T-helper 1 cell treated with Interleukin-12 subunit alpha and Interleukin-12 subunit beta and Interleukin-4 antibody, amounts not matched to agents 30 μg/mL and 1 μg/mL, for 36 hours (primary cell): ENCODE data around the gene KLC4.
"Not testable (repeated sequence)": the region's sequence is repeated elsewhere in the genome, so short reads cannot be mapped to it uniquely, and the experiment has no call there.

Experiments
- H3K27ac Mint-ChIP-seq: one replicate; pipeline ENCODE4 v1.8.0; 2021; ENCODE audit warnings: mild to moderate bottlenecking, mixed read lengths
- H3K27me3 Mint-ChIP-seq: one replicate; pipeline ENCODE4 v1.8.0; 2021; ENCODE audit warnings: low read depth, mixed read lengths
- H3K36me3 Mint-ChIP-seq: one replicate; pipeline ENCODE4 v1.8.0; 2021; ENCODE audit warnings: low read depth, mixed read lengths
- H3K4me1 Mint-ChIP-seq: one replicate; pipeline ENCODE4 v1.8.0; 2021; ENCODE audit warnings: low read depth, mixed read lengths
- H3K4me3 Mint-ChIP-seq: one replicate; pipeline ENCODE4 v1.8.0; 2021; ENCODE audit warnings: mild to moderate bottlenecking, moderate library complexity, mixed read lengths
- H3K9me3 Mint-ChIP-seq: one replicate; pipeline ENCODE4 v1.8.0; 2021; ENCODE audit warnings: mixed read lengths

The KLC4 gene

DNA sequence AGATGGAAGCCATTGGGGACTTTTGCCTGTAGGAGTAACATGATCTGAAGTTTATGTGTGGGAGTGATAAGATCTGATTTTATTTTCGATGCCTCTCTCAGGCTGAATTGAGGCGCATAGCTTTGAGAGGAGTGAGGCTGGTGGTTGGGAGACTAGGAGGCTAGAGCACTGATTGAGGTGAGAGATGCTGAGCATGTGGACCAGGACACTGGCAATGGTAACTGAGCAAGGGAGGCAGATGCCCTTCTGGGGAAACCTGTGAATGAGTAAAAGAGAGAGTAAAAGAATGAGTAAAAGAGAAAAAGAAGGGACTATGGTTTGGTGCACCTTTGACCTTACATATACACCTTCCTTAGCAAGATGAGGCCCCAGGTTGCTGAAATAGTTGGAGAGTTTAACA, 35.0 kb upstream of the KLC4 start:
- no peaks in the 10 kb centered on the region for H3K27me3 Mint-ChIP-seq
- peaks cover 17% of the 10 kb centered on the region for H3K4me1 Mint-ChIP-seq
- no peak overlapping the region for H3K4me3 Mint-ChIP-seq
- peak overlapping the region; percentile 56 for H3K27ac Mint-ChIP-seq
- no peaks in the 10 kb centered on the region for H3K9me3 Mint-ChIP-seq
- H3K36me3 Mint-ChIP-seq, result peaks cover 40% of the 10 kb centered on the region

DNA sequence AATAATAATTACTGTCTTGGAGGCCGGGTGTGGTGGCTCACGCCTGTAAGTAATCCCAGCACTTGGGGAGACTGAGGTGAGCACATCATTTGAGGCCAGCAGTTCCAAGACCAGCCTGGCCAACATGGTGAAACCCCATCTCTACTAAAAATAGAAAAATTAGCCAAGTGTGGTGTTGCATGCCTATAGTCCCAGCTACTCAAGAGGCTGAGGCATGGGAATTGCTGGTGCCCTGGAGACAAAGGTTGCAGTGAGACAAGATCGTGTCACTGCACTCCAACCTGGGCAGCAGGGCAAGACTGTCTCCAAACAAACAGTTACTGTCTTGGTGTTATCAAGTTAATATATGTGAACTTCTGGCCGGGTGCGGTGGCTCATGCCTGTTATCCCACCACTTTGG, 33.1 kb upstream of the KLC4 start:
- Mint-ChIP-seq H3K4me1 (peaks cover 13% of the 10 kb centered on the region), H3K9me3 (no peaks in the 10 kb centered on the region), H3K27me3 (no peaks in the 10 kb centered on the region), H3K4me3 (no peak overlapping the region), H3K36me3 (peaks cover 39% of the 10 kb centered on the region), H3K27ac (no peak overlapping the region)

DNA sequence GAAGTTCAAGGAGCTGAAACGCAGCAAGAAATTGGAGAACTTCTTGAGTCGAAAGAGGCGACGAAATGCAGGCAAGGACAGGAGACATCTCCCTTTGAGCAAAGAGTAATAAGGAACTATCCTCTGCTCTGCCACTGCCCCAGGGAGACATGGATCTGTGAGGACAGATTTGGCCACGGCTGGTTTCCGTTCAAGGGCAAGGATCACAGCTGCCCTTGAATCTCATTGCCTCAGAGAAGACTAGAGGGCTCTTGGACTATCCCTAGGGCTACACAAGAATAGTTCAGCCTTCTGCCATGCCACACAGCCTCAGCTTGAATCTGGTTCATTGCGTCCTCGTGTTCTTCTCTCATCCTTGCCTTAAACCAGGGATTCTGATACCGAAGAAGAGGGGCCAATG, 30.3 kb upstream of the KLC4 start:
- H3K9me3 Mint-ChIP-seq, result no peaks in the 10 kb centered on the region
- peaks cover 9% of the 10 kb centered on the region for H3K4me1 Mint-ChIP-seq
- no peak overlapping the region for H3K4me3 Mint-ChIP-seq
- no peak overlapping the region for H3K27ac Mint-ChIP-seq
- peaks cover 50% of the 10 kb centered on the region for H3K36me3 Mint-ChIP-seq
- no peaks in the 10 kb centered on the region for H3K27me3 Mint-ChIP-seq

DNA sequence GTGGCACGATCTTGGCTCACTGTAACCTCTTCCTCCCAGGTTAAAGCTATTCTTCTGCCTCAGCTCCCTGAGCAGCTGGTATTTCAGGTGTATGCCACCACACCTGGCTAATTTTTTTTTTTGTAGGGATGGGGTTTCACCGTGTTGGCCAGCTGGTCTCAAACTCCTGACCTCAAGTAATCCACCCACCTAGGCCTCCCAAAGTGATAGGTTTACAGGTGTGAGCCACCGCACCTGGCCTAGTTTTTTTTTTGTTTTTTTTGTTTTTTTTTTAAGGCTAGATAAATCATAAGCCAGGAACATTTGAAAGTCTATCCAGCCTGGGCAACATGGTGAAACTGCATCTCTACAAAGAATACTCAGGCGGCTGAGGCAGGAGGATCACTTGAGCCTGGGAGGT, 27.1 kb upstream of the KLC4 start:
- no peaks in the 10 kb centered on the region for H3K4me1 Mint-ChIP-seq
- H3K4me3 Mint-ChIP-seq, result no peak overlapping the region

DNA sequence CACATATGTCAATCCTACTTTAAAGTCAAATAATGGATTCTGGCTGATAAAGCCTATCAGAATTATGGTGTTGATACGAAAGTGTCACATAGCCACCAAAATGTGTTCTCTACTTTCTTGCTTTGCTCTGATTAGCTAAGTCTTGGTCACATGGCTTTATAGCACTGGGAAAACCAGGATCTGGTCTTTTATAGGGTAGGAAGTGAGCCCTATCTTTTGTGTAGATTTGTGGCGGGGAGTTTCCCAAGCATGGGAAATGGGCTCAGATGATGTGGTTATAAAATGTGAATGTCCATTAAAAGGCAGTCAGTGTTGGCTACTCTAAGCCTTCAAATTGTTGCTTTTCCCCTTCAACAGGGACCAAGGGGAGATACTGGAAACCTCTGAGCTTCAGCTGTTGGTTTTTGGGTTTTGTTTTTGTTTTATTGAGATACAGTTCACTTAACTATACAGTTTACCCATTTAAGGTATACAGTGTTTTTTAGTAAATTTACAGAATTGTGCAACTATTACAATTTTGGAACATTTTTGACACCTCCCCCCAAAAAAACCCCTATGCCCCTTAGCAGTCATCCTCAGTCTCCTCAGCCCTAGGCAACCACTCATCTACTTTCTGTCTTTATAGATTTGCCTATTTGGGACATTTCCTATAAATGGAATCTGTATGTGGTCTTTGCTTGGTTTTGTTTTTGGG, 25.8 kb upstream of the KLC4 start:
- Mint-ChIP-seq H3K36me3 (peaks cover 39% of the 10 kb centered on the region), H3K4me3 (no peak overlapping the region), H3K4me1 (no peaks in the 10 kb centered on the region), H3K27ac (no peak overlapping the region), H3K9me3 (no peaks in the 10 kb centered on the region), H3K27me3 (no peaks in the 10 kb centered on the region)

More for the DNA sequence above, 27.1 kb upstream of the KLC4 start:
- H3K36me3 Mint-ChIP-seq, result peaks cover 40% of the 10 kb centered on the region
- no peak overlapping the region for H3K27ac Mint-ChIP-seq
- H3K9me3 Mint-ChIP-seq, result no peaks in the 10 kb centered on the region
- no peaks in the 10 kb centered on the region for H3K27me3 Mint-ChIP-seq

DNA sequence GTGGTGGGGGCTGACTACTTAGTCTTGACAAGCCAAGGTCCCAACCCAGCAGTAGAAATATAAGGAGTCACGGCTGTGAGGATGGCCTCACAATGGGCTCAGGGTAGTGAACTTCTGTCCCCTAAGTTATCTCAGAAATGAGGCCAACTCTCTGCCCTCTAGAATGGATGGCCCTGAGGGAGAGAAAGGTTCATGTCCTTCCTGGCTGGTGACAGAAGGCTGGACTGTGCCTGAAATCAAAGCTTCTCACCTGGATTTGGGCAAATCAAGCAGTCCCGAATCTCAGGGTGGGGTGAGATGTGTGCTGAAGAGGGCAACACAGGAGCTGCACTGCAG, 25.3 kb upstream of the KLC4 start:
- Mint-ChIP-seq H3K9me3 (no peaks in the 10 kb centered on the region), H3K4me1 (no peaks in the 10 kb centered on the region), H3K4me3 (no peak overlapping the region), H3K36me3 (peaks cover 35% of the 10 kb centered on the region), H3K27me3 (no peaks in the 10 kb centered on the region), H3K27ac (no peak overlapping the region)

DNA sequence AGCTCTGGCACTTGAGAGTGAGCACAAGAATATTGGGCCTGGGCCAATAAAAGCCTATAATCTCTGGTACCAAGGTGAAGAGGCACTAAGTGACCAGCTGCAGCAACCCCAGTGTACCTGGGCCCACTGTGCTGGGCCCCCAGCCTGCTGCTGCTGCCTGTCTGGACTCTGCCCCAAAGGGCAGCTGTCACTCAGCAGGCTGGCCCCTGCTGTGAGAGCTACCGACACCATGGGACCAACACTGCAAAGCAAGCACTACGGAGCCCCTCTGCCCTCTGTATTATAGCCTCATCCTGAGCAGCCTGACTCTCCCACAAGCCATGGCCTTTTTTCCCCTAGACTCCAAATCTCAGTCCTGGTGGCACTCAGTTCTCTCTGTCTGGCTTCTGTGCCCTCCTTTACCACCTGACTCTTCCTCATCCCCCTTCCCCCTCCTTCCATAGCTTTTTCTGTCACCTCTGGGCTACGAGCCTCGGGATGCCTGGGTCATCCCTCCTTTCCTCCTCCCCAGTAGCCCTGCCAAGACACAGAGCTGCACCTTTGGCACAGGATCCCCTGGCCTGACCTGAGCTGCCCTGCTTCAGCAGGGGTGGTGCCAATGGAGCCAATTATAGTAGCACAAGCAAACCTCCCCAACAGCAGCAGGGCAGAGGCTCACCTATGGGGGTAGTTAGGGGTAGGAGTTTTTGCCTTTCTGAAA, 23.8 kb upstream of the KLC4 start:
- Mint-ChIP-seq H3K27me3 (no peaks in the 10 kb centered on the region), H3K4me3 (no peak overlapping the region), H3K27ac (no peak overlapping the region), H3K9me3 (no peaks in the 10 kb centered on the region), H3K4me1 (no peaks in the 10 kb centered on the region), H3K36me3 (peaks cover 28% of the 10 kb centered on the region)

DNA sequence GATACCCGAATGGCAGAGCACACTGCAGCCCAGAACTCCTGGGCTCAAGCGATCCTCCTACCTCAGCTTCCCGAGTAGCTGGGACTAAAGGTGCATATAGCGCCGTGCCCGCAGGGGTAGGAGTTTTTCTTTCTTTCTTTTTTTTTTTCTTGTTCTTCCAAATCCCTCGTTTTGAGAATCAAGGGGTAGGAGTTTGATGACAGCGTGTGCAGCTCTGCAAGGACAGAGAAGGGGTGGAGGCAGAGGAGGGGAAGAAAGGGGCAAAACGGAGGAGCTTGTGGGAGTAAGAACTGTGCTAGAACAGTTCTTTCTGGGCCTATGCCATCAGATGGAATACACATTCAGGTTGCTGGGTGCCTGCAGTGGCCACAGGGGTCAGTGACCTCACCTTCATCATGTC, 22.7 kb upstream of the KLC4 start:
- H3K9me3 Mint-ChIP-seq, result no peaks in the 10 kb centered on the region
- no peaks in the 10 kb centered on the region for H3K4me1 Mint-ChIP-seq
- H3K4me3 Mint-ChIP-seq, result no peak overlapping the region
- no peaks in the 10 kb centered on the region for H3K27me3 Mint-ChIP-seq
- peaks cover 28% of the 10 kb centered on the region for H3K36me3 Mint-ChIP-seq
- no peak overlapping the region for H3K27ac Mint-ChIP-seq

DNA sequence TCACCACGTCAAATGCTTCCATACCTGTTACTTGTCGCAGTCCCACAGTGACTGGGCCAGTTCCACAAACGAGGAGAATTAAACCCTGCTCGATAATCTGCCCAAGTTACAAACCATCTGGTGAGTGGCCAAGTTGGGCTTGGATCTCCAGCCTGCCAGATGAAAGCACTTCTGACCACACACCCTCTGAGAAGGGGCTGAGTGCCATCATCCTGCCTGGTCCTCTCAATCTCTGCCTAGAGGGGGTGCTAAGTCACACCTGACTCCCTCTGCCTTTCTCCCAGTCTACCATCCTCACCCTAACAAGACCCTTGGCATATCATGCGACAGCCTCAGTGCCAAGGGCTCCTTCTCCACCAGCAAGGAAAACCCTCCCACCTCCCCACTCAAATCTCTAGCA, 22.2 kb upstream of the KLC4 start:
- Mint-ChIP-seq H3K9me3 (no peaks in the 10 kb centered on the region), H3K27me3 (no peaks in the 10 kb centered on the region), H3K4me1 (no peaks in the 10 kb centered on the region), H3K4me3 (no peak overlapping the region), H3K27ac (no peak overlapping the region), H3K36me3 (peaks cover 27% of the 10 kb centered on the region)

DNA sequence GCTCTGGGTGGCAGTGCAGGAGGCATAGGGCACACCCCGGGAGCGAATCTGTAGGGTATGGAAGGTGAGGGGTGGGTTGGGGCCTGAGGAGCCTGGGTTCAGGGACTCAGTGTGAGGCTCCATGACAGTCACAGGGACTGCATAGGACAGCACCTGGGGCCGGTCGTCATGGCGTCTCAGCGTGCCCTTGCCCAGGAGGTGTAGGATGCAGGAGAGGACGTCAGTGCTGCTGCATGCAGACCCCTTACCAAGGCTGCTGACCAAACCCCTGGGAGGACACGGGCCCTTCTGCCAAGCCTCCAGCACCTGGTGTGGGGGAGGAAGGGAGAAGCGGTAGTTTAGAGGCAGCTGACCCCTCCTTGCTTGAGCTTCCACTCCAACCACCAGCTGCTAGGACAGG, 21.7 kb upstream of the KLC4 start:
- Mint-ChIP-seq H3K36me3 (peaks cover 28% of the 10 kb centered on the region), H3K27ac (no peak overlapping the region)

DNA sequence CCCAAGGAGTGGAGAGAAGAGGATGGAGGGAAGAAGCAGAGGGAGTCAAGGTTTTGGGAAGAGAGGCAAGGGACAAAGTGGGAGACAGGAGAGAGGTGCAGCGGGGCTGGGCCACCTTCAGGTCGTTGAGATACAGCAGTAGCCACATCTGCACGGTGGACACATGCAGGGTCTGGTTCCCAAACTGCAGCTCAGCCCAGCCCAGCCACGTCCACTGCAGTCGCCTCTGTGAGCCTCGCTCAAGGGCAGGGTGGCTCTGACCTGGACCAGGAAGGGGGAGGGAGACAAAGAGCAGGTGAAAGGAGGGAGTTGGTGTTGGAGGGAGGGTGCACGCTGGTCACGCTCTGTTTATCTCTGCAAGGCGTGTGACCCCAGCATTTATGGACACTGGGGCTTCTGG, 20.7 kb upstream of the KLC4 start:
- Mint-ChIP-seq H3K4me1 (no peaks in the 10 kb centered on the region), H3K27ac (no peak overlapping the region), H3K36me3 (peaks cover 25% of the 10 kb centered on the region), H3K27me3 (no peaks in the 10 kb centered on the region), H3K9me3 (no peaks in the 10 kb centered on the region), H3K4me3 (no peak overlapping the region)

More for the DNA sequence above, 21.7 kb upstream of the KLC4 start:
- H3K4me3 Mint-ChIP-seq, result no peak overlapping the region
- H3K27me3 Mint-ChIP-seq, result no peaks in the 10 kb centered on the region
- no peaks in the 10 kb centered on the region for H3K9me3 Mint-ChIP-seq
- no peaks in the 10 kb centered on the region for H3K4me1 Mint-ChIP-seq

DNA sequence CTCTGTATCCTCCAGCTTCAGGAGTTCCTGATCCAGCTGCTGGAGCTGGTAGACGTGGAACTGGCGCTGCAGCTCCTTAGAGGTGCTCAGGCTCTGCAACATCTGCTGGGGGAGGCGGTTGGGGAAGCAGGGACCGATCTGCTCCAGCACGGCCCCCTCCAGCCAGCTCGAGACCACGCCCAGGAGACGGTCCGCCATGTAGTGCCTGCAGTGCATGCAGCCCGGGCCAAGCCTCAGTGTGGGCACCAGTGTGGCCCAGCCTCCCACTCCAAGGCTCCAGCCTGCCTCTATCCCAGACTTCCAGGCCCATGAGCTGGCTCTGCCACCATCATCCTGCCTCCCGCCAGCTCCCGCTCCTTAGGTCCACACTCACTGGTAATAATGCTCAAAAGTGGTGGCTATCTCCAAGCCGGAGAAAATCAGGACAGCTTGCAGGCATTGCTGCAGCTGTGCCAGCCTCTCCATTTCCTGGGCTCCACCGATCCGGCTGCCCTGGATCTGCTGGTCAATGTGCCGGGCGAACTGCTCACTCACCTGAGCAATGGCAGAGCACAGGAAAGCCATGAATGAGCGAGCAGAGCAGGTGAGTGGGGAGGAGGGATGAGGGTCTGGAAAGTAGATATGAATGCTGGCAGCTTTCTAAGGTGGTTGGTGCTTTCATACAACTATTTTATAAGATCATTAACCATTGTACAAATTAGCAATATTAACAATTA, 18.7 kb upstream of the KLC4 start:
- no peak overlapping the region for H3K27ac Mint-ChIP-seq
- no peaks in the 10 kb centered on the region for H3K9me3 Mint-ChIP-seq
- peaks cover 21% of the 10 kb centered on the region for H3K36me3 Mint-ChIP-seq
- H3K4me1 Mint-ChIP-seq, result no peaks in the 10 kb centered on the region
- H3K27me3 Mint-ChIP-seq, result no peaks in the 10 kb centered on the region
- no peak overlapping the region for H3K4me3 Mint-ChIP-seq

DNA sequence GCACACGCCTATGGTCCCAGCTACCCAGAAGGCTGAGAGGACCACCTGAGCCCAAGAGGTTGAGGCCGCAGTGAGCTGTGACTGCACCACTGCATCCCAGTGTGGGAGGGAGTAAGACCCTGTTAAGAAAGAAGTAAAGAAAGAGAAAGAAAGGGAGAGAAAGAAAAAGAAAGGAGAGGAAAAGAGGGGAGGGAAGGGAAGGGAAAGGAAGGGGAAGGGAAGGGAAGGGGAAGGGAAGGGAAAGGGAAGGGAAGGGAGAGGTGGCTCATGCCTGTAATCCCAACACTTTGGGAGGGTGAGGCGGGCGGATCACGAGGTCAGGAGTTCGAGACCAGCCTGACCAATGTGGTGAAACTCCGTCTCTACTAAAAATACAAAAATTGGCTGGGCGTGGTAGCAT, 18.0 kb upstream of the KLC4 start:
- H3K27ac Mint-ChIP-seq, H3K9me3 Mint-ChIP-seq, H3K27me3 Mint-ChIP-seq, H3K4me1 Mint-ChIP-seq, H3K4me3 Mint-ChIP-seq: not testable (repeated sequence)
- peaks cover 19% of the 10 kb centered on the region for H3K36me3 Mint-ChIP-seq

DNA sequence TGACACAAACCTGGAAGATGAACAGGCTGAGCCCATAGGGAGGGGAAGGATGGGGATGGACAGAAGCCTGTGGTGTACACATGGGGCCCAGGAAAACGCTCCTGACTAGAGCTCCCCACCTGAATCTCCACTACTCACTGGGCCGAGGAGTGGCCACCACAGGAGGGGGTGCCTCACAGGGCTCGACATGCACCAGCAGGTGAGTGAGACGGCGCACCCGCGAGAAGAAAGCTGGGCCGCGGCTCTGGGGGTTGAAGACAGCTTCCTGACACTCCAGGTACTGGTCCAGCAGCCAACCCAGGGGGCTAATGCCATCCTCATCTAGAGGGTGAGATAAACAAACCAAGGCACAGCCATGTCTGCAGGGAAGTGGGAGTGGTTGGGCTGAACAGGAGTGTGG, 16.1 kb upstream of the KLC4 start:
- H3K36me3 Mint-ChIP-seq, result peaks cover 13% of the 10 kb centered on the region

DNA sequence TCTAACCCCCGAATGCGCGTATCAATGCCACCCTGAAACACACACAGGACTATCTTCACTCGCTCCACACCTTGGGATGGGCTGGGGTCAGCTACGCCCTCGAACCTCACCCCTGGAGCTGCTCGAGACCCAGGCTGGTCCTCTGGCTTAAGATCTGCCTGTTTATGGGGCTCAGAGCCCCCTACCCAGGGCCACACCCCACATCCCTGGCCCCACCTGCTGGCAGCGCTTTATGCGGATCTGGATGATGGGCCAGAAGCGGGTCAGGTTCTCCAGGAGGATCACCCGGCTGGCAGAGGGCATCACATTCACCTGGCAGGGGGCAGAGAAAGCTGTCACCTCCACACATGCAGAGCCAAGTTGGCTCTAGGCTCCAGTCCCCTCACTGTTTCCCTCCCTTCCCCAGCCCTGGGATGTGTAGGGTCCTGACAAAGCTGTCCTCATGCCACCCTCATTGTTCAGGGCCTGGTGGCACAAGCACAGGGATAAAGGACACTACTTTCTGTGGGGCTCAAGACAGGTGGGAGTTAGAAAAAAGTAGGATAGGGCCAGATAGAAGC, 14.0 kb upstream of the KLC4 start:
- no peak overlapping the region for H3K27ac Mint-ChIP-seq
- peaks cover 21% of the 10 kb centered on the region for H3K36me3 Mint-ChIP-seq
- no peaks in the 10 kb centered on the region for H3K9me3 Mint-ChIP-seq
- H3K4me3 Mint-ChIP-seq, result no peak overlapping the region
- no peaks in the 10 kb centered on the region for H3K27me3 Mint-ChIP-seq
- H3K4me1 Mint-ChIP-seq, result peaks cover 4% of the 10 kb centered on the region

More for the DNA sequence above, 16.1 kb upstream of the KLC4 start:
- H3K4me1 Mint-ChIP-seq, result peaks cover 1% of the 10 kb centered on the region
- H3K4me3 Mint-ChIP-seq, result no peak overlapping the region
- no peaks in the 10 kb centered on the region for H3K27me3 Mint-ChIP-seq
- no peak overlapping the region for H3K27ac Mint-ChIP-seq
- H3K9me3 Mint-ChIP-seq, result no peaks in the 10 kb centered on the region
